ENCODE data around the gene DGKG. TPM values are rescaled to one million over a fixed set of nuclear protein-coding genes. Genes with fewer than 3 reads are reported as not detected.

The DGKG gene
- total RNA-seq, 1 experiment from 2014 or later, result 0.36 TPM

DNA sequence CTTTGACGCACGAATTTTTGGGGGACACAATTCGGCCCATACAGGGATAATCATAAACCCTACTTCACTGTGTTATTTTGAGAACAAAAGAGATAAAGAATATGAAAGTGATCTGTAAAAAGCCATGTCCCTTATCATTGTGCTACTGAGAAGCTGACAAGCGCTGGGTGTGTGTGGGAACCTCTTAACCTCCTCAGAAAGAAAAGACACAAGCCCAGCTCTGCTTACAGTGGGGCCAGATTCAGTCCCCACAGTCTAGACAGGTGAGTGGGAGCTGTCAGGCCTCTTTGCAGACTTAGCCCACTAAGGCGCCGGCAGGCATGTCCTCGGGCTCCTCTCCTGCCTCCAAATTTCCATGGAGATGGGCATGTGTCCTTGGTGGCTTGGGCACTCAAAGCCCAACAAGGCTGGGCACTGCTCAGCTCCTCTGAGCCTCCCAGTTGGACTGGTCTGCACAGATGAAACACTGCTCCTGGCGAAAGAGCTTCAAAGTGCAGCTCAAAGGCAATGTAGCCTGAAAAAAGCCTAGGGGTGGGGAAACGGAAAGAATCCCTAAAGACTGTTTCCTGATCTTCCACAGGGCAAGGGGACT lies 188.7 kb downstream of the DGKG start:
- DNase-seq (ENCODE audit: low spot score), result no peak

DNA sequence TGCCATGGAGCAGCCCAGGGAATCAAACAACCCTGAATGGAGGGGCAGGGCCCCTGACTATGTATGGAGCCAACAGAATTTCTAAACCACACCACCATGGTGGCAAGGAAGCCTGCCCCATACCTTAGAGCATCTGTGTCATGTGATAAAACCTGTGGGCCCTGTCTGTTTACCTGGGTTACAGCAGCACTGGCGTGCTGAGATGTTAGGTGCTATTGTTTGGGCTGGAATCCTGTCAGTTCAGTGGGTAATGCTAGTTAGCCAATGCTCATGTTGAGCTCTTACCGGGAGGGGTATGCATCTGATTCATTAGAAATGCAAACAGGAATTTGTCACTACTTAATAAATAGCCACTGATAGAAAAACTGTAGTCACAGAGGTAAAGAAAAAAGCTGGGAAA lies 189.7 kb downstream of the DGKG start:
- DNase-seq (ENCODE audit: low spot score), result no peak

DNA sequence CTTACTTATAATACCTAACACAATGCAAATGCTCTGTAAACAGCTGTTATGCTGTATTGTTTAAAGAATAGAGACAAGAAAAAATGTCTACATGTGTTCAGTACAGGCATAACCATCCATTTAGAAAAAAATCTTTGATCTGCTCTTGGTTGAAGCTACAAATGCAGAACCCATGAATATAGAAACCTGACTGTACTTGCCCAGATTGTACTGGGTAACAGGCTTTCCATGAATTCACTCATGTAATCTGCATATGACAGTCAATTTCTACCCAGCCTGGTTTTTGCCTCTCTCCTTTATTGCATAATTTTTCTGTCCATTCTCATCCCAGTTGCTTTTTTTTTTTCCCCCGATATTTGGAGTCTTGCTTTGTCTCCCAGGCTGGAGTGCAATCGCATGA lies 190.5 kb downstream of the DGKG start:
- no peak for DNase-seq (ENCODE audit: low spot score)

DNA sequence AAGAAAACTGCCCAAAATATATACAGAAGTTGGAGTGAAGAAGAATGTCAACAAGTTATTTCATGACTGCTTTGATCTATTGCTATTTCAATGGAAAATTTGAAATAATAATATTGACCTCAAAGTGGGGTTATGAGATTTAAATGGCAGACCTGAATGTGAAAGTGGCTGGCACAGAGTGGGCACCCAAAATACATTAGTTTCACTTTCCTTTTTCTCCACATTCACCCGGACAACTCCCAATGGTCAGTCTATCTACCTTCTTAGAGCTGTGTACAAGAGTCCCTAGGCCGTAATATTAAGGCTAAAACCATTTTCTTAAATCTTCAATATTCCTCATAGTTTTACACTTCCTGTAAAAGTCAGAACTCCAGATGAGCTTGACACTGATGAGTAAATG lies 191.5 kb downstream of the DGKG start:
- no peak for DNase-seq (ENCODE audit: low spot score)

DNA sequence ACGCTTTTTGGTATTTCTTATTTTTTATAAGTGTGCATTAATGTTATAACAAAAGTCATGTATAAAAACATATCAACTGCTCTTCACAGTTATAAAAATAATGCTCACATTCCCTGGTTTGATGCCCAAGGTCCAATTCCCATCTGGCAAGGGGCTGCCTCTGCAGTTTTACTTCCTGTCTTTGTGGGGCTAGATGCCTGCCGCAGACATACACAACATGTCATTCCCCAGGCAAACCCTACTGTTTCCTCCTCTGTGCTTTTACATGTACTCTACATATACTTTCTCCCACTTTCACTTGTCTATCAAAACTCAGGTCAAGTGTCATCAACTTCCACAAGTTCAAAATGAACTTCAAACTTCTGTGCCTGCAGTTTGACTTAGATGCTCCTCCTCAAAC lies 192.7 kb downstream of the DGKG start:
- DNase-seq (ENCODE audit: low spot score), result no peak

DNA sequence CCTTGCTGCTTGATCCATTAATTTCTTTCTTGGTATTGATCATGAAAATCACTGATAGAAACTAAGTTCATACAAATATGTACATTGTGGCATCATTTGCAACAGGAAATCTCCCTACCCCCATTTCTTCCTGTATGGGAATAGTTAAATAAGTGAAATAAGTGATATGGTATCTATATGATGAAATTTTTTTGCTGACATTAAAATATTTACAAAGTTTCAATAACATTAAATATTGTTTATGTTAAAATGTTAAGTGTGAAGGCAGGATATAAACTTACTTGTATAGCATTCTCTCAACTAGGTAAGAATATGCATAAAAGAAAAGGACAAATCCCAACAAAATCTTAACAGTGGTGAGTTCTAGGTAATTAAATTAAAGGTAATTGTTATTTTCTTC lies 193.1 kb downstream of the DGKG start:
- DNase-seq (ENCODE audit: low spot score), result no peak

DNA sequence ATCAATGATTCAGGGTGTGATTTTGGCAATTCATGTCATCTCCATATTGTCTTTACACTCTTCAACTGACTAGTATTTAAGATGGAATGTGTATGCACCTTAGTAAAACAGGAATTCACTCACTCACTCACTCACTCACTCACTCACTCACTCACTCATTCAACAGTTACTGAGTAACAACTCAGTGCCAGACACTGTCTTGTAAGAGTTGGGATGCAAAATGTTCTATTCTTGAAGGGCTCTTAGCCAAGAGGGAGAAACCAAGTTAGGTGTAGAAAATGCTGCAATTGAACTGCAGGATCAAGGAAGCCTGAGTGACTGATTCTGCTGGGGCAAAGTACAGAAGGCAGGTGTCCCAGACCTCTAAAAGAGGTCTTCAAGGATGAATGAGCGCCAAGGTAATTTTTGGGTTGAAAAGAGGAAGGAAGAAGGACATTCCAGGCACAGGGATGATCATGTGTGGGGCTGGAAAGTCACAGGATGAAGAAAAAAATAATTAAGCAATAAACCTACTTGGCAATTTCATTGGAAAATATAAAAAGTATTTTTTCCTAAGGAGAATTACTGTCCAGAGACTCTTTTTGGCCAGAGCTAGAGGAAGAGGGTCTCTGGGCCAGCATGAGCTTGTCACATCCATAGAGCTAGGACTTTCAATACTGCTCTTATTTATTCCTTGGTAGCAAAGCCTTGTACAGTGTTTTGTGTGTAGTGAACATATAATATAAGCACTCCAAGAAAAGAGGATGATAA lies 194.2 kb downstream of the DGKG start:
- no peak for DNase-seq (ENCODE audit: low spot score)

DNA sequence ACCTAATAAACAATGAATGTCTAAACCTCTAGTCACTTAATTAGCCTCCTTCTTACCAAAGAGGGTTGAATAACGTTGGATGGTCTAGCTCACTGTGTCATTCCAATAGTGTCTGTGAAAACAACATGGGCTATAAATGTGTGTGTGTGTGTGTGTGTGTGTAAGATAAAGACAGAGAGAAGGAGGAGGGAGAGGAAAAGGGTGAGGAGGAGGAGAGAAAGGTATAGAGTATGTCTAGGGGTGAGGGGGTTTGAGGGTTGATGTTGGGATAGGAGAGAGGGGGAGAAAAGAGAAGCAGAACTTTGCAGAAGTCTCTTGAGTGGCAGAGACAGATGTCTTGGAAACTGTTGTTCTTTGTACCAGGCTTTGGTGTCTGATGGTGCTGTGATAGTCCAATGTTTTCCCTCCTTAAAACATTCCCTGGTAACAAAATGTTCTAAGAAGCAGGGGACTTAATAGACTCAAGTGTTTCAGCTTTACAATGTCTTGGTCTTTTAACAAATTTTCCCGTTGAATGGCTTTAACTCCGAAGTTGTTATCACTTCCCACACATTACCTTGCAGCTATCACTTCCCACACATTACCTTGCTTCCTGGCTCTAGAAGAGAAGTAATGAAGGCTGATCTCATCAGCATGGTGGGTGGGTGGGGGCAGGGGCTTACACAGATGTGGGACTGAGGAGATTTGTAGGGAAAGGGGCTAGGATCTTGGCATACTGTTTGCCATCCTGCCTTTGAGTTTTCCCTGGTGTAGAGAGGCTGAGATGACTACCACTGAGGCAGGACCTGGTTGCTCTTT lies 195.3 kb downstream of the DGKG start:
- DNase-seq (ENCODE audit: low spot score), result no peak

DNA sequence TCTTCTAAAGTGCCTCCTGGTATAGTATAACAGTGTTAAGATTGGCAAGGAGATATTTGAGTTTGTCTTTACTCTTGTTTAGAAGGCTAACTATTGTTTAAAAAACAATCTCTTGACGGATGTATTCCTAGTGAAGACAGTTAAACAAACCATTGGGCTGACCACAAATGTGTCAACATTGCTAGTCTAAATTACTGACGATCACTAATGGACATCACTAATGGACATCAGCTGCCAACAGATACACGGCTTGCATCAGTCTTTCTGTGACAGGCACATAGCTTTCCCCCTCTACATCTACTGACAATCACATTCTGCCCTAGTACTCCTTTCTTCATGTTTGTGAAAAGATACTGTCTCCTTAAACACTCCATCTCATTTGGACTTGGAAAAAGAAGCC lies 196.0 kb downstream of the DGKG start:
- no peak for DNase-seq (ENCODE audit: low spot score)

DNA sequence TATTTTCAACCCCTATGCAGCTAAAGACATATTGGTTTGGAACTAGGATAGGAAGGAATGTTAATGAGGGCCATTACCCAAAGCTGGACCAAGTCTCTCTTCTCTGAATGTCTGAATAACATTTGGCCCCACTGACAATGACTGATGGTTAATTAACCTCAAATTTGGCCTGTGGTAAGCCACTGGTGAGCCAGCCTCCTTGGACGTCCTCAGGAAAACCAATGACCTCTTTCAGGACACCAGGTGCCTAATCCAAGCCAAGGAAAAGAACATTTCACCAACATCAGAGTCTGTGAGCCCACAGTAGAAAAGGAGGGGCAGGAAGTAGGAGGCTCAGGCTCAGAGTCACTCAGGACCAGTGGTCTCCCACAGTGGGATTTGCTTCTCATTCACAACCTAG lies 196.7 kb downstream of the DGKG start:
- no peak for DNase-seq (ENCODE audit: low spot score)

DNA sequence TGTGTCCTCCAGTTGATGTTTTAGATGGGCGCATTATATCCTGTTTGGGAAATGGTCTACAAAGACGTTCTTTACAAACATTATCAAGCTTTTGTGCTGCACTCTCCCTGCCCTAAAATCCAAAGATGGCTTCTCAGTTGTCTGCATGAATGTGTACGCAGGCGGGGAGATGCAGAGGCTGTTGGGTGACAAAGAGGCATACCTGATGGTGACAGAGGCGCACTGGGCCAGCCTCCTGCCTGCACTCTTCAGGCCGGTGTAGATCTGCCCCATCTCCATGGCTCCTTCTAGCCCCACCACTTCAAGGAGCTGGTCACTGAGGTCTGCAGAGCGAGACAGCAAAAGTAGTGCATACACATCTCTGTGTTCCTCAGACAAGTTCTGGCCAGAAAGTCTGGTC lies 197.3 kb downstream of the DGKG start:
- DNase-seq (ENCODE audit: low spot score), result no peak

DNA sequence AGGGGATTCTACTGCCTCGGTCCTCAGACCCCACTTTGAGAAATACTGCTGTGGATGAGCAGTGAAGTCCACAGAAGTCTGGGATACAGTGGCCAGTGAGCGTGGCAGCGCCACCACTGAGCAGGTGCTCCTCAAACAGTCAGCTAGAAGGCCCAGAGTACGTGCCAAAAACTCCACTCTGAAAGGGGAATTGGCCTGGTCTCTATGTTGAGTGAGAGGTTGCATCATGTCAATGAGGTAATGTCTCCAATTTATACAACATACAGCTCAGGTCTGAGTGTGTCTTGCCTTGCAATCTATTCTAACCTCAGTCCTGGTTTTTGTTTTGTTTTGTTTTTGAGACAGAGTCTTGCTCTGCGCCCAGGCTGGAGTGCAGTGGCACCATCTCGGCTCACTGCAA lies 199.8 kb downstream of the DGKG start:
- no peak for DNase-seq (ENCODE audit: low spot score)

DNA sequence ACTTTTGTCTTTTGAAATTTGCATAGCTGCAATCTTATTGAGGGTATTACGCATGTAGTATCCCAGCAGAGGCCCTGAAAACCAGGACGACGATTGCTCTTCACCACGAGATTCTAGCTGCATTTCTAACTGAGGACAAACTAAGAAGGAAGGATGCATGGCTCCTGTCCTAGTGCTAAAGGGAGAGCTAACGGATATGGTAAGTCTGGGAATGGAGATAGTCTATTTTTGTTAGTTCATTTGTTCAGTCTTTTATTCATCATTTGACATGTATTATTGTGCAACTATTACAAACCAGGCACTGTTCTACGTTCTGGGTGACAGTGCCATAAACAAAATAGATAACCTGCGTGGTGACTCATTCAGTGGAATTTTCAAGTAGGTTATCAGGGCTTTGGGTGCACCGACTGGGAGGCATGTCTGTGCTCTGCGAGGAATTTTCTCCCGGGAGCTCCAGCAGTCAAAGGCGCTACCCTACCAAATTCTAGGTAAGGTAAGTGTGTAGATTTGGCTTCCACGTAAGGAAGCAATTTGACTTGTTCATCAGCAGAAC lies 201.3 kb downstream of the DGKG start:
- no peak for DNase-seq (ENCODE audit: low spot score)

DNA sequence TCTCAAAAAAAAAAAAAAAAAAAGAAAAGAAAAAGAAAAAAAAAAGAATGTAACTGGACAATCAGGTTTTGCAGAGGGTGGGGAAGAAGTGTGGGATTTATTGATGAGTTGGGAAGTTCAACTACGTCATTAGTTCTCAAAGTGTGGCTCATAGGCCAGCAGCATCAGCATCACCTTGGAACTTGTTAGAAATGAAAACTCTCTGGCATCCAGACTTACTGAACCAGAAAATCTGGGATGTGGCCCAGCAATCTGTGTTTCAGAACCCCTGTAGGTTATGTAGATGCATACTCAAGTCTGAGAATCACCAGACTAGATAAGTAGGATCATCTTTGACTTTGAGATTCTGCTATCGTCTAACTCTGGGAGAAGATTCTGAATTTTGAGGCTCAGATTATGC lies 207.4 kb downstream of the DGKG start:
- DNase-seq (ENCODE audit: low spot score), result no peak

DNA sequence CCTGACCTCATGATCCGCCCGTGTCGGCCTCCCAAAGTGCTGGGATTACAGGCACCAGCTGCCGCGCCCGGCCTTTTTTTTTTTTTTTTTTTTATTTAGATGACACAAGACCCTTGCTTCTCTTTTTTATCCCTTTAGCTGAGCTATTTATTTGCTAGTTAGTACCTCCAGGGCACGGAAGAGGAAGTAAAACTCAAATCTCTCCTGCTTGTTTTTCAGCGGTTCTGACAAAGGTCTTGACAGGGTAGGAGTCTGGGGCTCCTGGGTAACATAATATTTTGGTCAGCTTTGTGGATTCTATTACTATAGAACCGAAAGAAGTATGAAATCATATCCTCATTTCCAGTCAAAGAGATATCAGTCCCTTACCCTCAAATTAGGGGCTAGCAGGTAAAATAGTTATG lies 209.1 kb downstream of the DGKG start:
- no peak for DNase-seq (ENCODE audit: low spot score)

DNA sequence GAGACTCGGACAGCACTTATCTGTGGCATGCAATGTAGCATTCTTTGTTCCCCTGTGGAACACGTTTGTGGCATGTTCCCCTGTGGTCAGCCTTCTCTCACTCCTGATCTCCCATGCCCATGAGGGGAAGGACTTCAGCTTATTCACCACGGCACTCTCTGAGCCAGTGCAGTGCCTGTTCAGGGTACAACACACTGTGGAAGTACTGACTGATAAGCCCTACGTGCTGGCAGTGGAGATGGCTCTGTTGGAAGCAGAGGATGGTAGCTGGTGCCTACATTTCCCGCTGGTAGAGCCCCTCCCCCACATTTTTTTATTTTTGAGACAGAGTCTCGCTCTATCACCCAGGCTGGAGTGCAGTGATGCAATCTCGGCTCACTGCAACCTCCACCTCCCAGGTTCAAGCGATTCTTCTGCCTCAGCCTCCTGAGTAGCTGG lies 209.7 kb downstream of the DGKG start:
- no peak for DNase-seq (ENCODE audit: low spot score)

DNA sequence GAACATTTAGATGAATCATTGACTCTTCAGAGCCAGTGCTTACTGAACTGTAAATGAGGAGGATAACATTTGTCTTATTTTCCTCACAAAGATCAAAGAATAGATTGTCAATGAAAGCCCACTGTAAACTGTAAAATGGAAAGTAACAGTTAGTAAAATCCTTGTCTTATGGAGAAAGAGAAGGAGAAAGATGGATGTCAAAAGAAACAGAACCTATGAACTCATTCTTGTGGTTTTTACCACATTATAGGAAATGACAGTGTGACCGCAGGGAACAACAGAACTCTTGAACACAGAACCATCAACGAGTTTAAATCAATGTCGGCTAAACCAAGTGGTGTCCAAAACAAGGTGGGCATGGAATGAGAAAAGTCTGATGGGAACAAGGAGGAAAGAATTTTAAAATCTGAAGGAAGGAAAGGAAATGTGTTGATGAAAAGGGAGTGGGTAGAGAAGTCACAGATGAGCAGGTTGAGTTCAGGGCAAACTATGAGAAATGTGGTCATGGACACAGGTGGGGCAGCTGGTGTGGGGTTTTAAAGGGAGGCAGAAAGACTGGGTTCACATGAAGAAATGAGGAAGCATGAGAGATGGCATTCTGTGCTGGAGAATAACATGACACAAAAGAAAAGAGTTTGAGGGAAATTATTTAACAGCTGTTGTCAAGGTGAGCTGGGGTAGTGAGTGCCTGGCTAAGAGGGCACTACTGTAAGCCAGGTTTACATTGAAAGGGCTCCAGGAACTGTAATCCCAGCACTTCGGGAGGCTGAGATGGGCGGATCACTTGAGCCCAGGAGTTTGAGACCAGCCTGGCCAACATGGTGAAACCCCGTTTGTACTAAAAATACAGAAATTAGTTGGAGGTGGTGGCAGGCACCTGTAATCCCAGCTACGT lies 210.7 kb downstream of the DGKG start:
- no peak for DNase-seq (ENCODE audit: low spot score)

DNA sequence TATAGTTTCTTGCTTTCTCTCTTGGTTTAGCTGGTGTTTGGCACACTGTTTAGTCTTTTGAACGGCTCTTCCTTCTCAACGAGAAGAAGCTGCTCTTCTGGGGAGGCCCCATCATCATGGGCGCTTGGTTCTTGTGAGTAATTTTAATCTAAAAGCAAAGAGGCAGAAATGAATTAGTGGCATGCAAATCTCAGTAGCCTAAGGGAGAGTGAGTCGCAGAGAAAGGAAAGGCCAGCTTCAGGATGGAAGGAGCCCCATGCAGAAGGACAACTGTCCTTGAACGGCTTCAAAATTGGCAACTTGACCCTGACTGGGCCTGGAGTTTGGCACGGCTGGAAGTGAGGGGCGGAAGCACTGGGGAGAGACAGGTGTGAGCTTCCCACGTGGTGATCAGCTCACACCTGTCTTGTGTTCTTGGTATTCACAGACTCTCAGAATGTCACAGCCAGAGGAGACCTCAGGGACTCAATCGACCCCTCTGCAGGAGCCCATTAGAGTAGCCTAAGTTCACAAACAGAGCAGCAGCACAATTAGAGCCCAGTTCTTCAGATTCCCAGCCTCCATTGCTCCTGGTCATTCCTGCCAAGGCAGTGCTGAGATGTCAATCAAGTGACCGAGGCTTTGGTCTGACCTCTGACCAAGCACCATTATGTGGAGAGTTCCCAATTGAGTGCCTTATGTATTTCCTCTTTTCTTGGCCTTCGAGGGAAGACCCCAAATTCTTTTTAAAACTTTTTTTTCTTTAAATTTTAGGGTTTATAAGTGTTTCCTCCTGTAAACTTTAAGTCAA lies 211.8 kb downstream of the DGKG start:
- no peak for DNase-seq (ENCODE audit: low spot score)

DNA sequence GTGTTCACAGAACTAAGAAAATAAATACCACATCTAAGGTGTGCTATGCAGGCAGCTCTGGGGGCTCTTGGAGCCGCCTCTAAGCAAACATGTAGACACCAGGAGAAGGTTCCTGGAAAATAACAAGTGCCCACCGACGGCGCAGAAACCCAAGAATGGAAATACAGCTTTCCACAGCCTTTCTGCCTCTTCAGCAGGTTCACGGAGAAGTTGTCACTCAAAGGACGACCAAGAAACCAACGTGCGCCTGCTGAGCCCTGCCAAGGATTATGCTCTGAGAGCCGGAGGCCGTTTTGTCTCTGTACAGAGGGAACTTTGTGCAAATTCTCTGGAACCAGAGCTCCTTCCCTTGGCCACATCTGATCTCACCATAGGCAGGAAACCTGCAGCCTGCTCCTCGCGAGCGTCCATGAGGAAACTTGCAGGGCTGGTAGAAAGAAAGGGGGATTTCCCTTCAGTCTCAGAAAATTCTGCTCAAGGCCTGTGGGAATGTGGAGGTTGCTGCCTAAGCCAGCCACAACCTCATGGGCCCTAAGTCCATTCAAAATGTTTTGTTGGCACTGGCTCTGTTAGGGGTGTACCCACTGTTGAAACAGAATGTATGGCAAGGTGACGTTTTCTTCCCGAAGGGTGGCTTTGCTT lies 212.6 kb downstream of the DGKG start:
- DNase-seq (ENCODE audit: low spot score), result no peak

DNA sequence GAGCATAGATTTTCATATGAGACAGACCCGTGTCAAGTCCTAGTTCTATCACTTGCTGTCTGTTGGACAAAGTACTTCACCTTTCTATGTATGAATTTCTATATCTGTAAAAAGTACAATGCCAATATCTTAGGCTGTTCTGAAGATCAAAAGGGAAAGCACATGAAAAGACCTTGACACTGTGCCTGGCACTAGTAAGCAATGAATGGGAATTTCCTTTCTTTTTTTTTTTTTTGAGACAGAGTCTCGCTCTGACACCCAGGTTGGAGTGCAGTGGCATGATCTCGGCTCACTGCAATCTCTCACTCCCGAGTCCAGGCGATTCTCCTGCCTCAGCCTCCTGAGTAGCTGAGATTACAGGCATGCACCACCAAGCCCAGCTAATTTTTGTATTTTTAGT lies 217.8 kb downstream of the DGKG start:
- no peak for DNase-seq (ENCODE audit: low spot score)

All from HT-29 (cell line).